Stimulated activated CD4-positive, alpha-beta T cell treated with anti-CD3 and anti-CD28 coated beads, Interleukin-1b, Interleukin-23, amount 100 ng/mL, for 48 hours (primary cell): ENCODE results near the gene MLXIP.
"Not testable (repeated sequence)": the region's sequence is repeated elsewhere in the genome, so short reads cannot be mapped to it uniquely, and the experiment has no call there.

Source experiments
- DNase-seq: peaks from one replicate; pipeline ENCODE4 v3.0.0-alpha.2; 2020

MLXIP gene

GRCh38 chr12:122052285-122052684 lies 26.3 kb upstream of the MLXIP start:
- DNase-seq, result no peak

GRCh38 chr12:122054842-122055520 lies 23.6 kb upstream of the MLXIP start:
- no peak for DNase-seq

GRCh38 chr12:122056406-122056805 lies 22.1 kb upstream of the MLXIP start:
- DNase-seq, result not testable (repeated sequence)

GRCh38 chr12:122057007-122057735 lies 21.4 kb upstream of the MLXIP start:
- no peak for DNase-seq

GRCh38 chr12:122057769-122058168 lies 20.8 kb upstream of the MLXIP start:
- DNase-seq, result no peak

GRCh38 chr12:122058549-122059149 lies 19.9 kb upstream of the MLXIP start:
- DNase-seq, result no peak

- DNase-seq, result no peak
Observed at GRCh38 chr12:122059203-122059960, 19.2 kb upstream of the MLXIP start.

GRCh38 chr12:122060081-122060501 lies 18.5 kb upstream of the MLXIP start:
- DNase-seq, result no peak

- DNase-seq, result no peak
Observed at GRCh38 chr12:122061253-122061652, 17.3 kb upstream of the MLXIP start.

GRCh38 chr12:122062832-122063693 lies 15.5 kb upstream of the MLXIP start:
- no peak for DNase-seq

GRCh38 chr12:122063694-122064024 lies 14.9 kb upstream of the MLXIP start:
- DNase-seq, result no peak

- DNase-seq, result peak; percentile 58
Observed at GRCh38 chr12:122064025-122064777, 14.4 kb upstream of the MLXIP start.

- DNase-seq, result no peak
Observed at GRCh38 chr12:122064780-122065588, 13.6 kb upstream of the MLXIP start.

GRCh38 chr12:122067548-122067947 lies 11.0 kb upstream of the MLXIP start:
- DNase-seq, result no peak

- DNase-seq, result no peak
Observed at GRCh38 chr12:122067966-122068365, 10.6 kb upstream of the MLXIP start.

GRCh38 chr12:122072031-122072970 lies 6.3 kb upstream of the MLXIP start:
- DNase-seq, result no peak

GRCh38 chr12:122073815-122074214 lies 4.7 kb upstream of the MLXIP start:
- DNase-seq, result no peak

GRCh38 chr12:122076743-122077495 lies 1.6 kb upstream of the MLXIP start:
- no peak for DNase-seq

GRCh38 chr12:122079033-122079531 lies 526 bp downstream of the MLXIP start:
- DNase-seq, result peak; percentile 30
